Thymus (tissue), 11 donors: ENCODE measurements around the gene RALY. TPM values are rescaled to one million over a fixed set of nuclear protein-coding genes. Genes with fewer than 3 reads are reported as not detected.

ENCODE experiments used
- DNase-seq, 9 donors: peaks; one replicate each; pipeline ENCODE4 v3.0.0-alpha.2; 2013; ENCODE audit warnings: low spot score in 9 of 9, low read depth in 6 of 9, missing footprints in 1 of 9
- H3K27ac ChIP-seq, 2 donors: one replicate each; pipeline ENCODE4 v1.5.1; 2013; ENCODE audit warnings: control low read depth in 1 of 2, low read depth in 1 of 2, low read length in 1 of 2, mild to moderate bottlenecking in 1 of 2, moderate library complexity in 1 of 2
- H3K27me3 ChIP-seq, 2 donors: one replicate each; pipeline ENCODE4 v1.5.1; 2013; ENCODE audit warnings: low read length in 1 of 2; ENCODE audit not compliant: control insufficient read depth in 2 of 2, insufficient read depth in 1 of 2
- H3K36me3 ChIP-seq, 2 donors: one replicate each; pipeline ENCODE4 v1.5.1; 2013; ENCODE audit warnings: low read length in 1 of 2, mild to moderate bottlenecking in 1 of 2, moderate library complexity in 1 of 2; ENCODE audit not compliant: control insufficient read depth in 2 of 2, insufficient read depth in 2 of 2
- H3K4me1 ChIP-seq, 2 donors: one replicate each; pipeline ENCODE4 v1.5.1; 2013; ENCODE audit warnings: low read length in 2 of 2; ENCODE audit not compliant: control insufficient read depth in 2 of 2, insufficient read depth in 2 of 2
- H3K4me3 ChIP-seq, 2 donors: one replicate each; pipeline ENCODE4 v1.5.1; 2013; ENCODE audit warnings: low read length in 2 of 2, control low read depth in 1 of 2, mild to moderate bottlenecking in 1 of 2
- H3K9me3 ChIP-seq, 2 donors: one replicate each; pipeline ENCODE4 v1.5.1; 2013; ENCODE audit warnings: low read length in 1 of 2, mild to moderate bottlenecking in 1 of 2; ENCODE audit not compliant: control insufficient read depth in 2 of 2, insufficient read depth in 1 of 2
- WGBS: extraction: QIAGEN DNeasy Blood & Tissue Kit; methylation state at CpG from one replicate; pipeline ENCODE4 v1.1.7; 2013; 5-methylcytosine and 5-hydroxymethylcytosine counted together
- polyA plus RNA-seq: library from polyadenylated mRNA; stranded (reverse); fragments of 200-250 nt; gene quantifications from one replicate; pipeline ENCODE4 v1.2.3, GENCODE V29; 2013
- total RNA-seq: library from RNA; stranded (reverse); fragments of 120-200 nt; gene quantifications from one replicate; pipeline ENCODE4 v1.2.4, GENCODE V29; 2013
- donor health status: healthy.

RALY gene
- total and polyA plus RNA-seq, 2 donors: 90.2 to 131 TPM

GRCh38 chr20:34008477-34008876 lies 14.8 kb downstream of the RALY start:
- Histone ChIP-seq H3K4me1 (peaks cover 19 to 24% of the 10 kb centered on the region in 2 donors), H3K36me3 (peaks cover 0 to 7% of the 10 kb centered on the region in 2 donors), H3K27ac (no peak overlapping the region), H3K27me3 (no peaks in the 10 kb centered on the region), H3K4me3 (no peak overlapping the region), H3K9me3 (no peaks in the 10 kb centered on the region)
- WGBS: 99% methylated on average over 1 of the region's 1 CpG
- DNase-seq: no peak

GRCh38 chr20:34010405-34010931 lies 16.8 kb downstream of the RALY start:
- H3K27ac ChIP-seq: peak overlapping the region in 1 of 2 donors; percentile 42
- no peak overlapping the region for H3K4me3 ChIP-seq
- DNase-seq: no peak
- 95% methylated on average over 3 of the region's 3 CpGs for WGBS
- H3K27me3 ChIP-seq: no peaks in the 10 kb centered on the region
- H3K4me1 ChIP-seq: peaks cover 20 to 25% of the 10 kb centered on the region in 2 donors
- no peaks in the 10 kb centered on the region for H3K36me3 ChIP-seq
- no peaks in the 10 kb centered on the region for H3K9me3 ChIP-seq

- H3K4me3 ChIP-seq: no peak overlapping the region
- no peaks in the 10 kb centered on the region for H3K36me3 ChIP-seq
- H3K27ac ChIP-seq: no peak overlapping the region
- no peaks in the 10 kb centered on the region for H3K27me3 ChIP-seq
- no peak for DNase-seq
- 99% methylated on average over 1 of the region's 1 CpG for WGBS
- H3K4me1 ChIP-seq: peaks cover 28 to 33% of the 10 kb centered on the region in 2 donors
- H3K9me3 ChIP-seq: no peaks in the 10 kb centered on the region
These were observed 17.6 kb downstream of the RALY start for GRCh38 chr20:34011275-34011674.

GRCh38 chr20:34012330-34012729 lies 18.6 kb downstream of the RALY start:
- Histone ChIP-seq H3K4me1 (peaks cover 38 to 43% of the 10 kb centered on the region in 2 donors), H3K27me3 (no peaks in the 10 kb centered on the region), H3K4me3 (no peak overlapping the region), H3K9me3 (no peaks in the 10 kb centered on the region), H3K36me3 (no peaks in the 10 kb centered on the region), H3K27ac (no peak overlapping the region)
- WGBS: 96% methylated on average over 5 of the region's 5 CpGs
- no peak for DNase-seq

GRCh38 chr20:34012735-34013134 lies 19.0 kb downstream of the RALY start:
- 96% methylated on average over 3 of the region's 3 CpGs for WGBS
- H3K4me1 ChIP-seq: peaks cover 40 to 47% of the 10 kb centered on the region in 2 donors

GRCh38 chr20:34013554-34013953 lies 19.8 kb downstream of the RALY start:
- Histone ChIP-seq H3K36me3 (peaks cover 0 to 6% of the 10 kb centered on the region in 2 donors), H3K27me3 (no peaks in the 10 kb centered on the region), H3K4me1 (peaks cover 40 to 45% of the 10 kb centered on the region in 2 donors), H3K9me3 (no peaks in the 10 kb centered on the region), H3K27ac (no peak overlapping the region), H3K4me3 (no peak overlapping the region)
- 97% methylated on average over 2 of the region's 2 CpGs for WGBS
- DNase-seq: no peak

More at GRCh38 chr20:34012735-34013134, 19.0 kb downstream of the RALY start:
- Histone ChIP-seq H3K27ac (no peak overlapping the region), H3K36me3 (peaks cover 0 to 4% of the 10 kb centered on the region in 2 donors), H3K4me3 (no peak overlapping the region), H3K27me3 (no peaks in the 10 kb centered on the region), H3K9me3 (no peaks in the 10 kb centered on the region)
- no peak for DNase-seq

- H3K4me3 ChIP-seq: no peak overlapping the region
- H3K27ac ChIP-seq: no peak overlapping the region
- 95% methylated on average over 1 of the region's 1 CpG for WGBS
- no peaks in the 10 kb centered on the region for H3K27me3 ChIP-seq
- peaks cover 0 to 8% of the 10 kb centered on the region in 2 donors for H3K36me3 ChIP-seq
- H3K9me3 ChIP-seq: no peaks in the 10 kb centered on the region
- no peak for DNase-seq
- H3K4me1 ChIP-seq: peaks cover 30 to 31% of the 10 kb centered on the region in 2 donors
These were observed 21.2 kb downstream of the RALY start for GRCh38 chr20:34014878-34015277.

GRCh38 chr20:34015401-34016335 lies 22.0 kb downstream of the RALY start:
- DNase-seq: peak in 4 of 9 donors; percentile 36 to 73 (median 45)
- Histone ChIP-seq H3K4me1 (peaks cover 27 to 28% of the 10 kb centered on the region in 2 donors), H3K4me3 (no peak overlapping the region), H3K36me3 (peaks cover 0 to 8% of the 10 kb centered on the region in 2 donors), H3K27me3 (no peaks in the 10 kb centered on the region), H3K9me3 (no peaks in the 10 kb centered on the region), H3K27ac (peak overlapping the region; percentile 55)
- 54% methylated on average over 6 of the region's 6 CpGs for WGBS

GRCh38 chr20:34016736-34017135 lies 23.0 kb downstream of the RALY start:
- Histone ChIP-seq H3K36me3 (peaks cover 4 to 12% of the 10 kb centered on the region in 2 donors), H3K27ac (no peak overlapping the region), H3K4me1 (peaks cover 27 to 31% of the 10 kb centered on the region in 2 donors), H3K9me3 (no peaks in the 10 kb centered on the region), H3K27me3 (no peaks in the 10 kb centered on the region), H3K4me3 (no peak overlapping the region)
- WGBS: 96% methylated on average over 5 of the region's 5 CpGs
- DNase-seq: no peak
